HepG2 (cell line): ENCODE data around the gene PDLIM7. TPM values are rescaled to one million over a fixed set of nuclear protein-coding genes. Genes with fewer than 3 reads are reported as not detected.
A peak's percentile ranks its signal among the peaks of the same experiment; 100 is the strongest.

Source experiments
- ATF7-NPFF ChIP-seq: sonication (generic); formaldehyde crosslinking; IDR thresholded peaks from 2 replicates; pipeline ENCODE4 v1.8.1; 2023; ENCODE audit warnings: mild to moderate bottlenecking, low read depth, missing genetic modification reagents, moderate library complexity
- CAMTA2 ChIP-seq: sonication (generic); formaldehyde crosslinking; IDR thresholded peaks from 2 replicates; pipeline ENCODE4 v1.4.0; 2020; ENCODE audit warnings: mild to moderate bottlenecking, missing genetic modification reagents, borderline replicate concordance
- EP300 ChIP-seq, 3 experiments: sonication (generic) in 1 of 3; formaldehyde crosslinking in 1 of 3; IDR thresholded peaks; 2 replicates each; pipeline versions ENCODE4 v1.5.1 to v1.6.1; 2011 to 2020; ENCODE audit warnings: low read depth in 2 of 3, low read length in 2 of 3, borderline replicate concordance in 1 of 3, improper control_type of control experiment in 1 of 3, mild to moderate bottlenecking in 1 of 3, missing genetic modification reagents in 1 of 3, moderate library complexity in 1 of 3
- HMGA1 ChIP-seq: sonication (generic); formaldehyde crosslinking; conservative IDR thresholded peaks from 2 replicates; pipeline ENCODE4 v1.4.0; 2020; ENCODE audit warnings: missing genetic modification reagents
- HOXD1 ChIP-seq: sonication (generic); formaldehyde crosslinking; IDR thresholded peaks from 2 replicates; pipeline ENCODE4 v1.5.0; 2020; ENCODE audit warnings: missing genetic modification reagents
- KDM5A ChIP-seq: fragments of 200-600 bp; sonication (generic); IDR thresholded peaks from 2 replicates; pipeline ENCODE4 v1.7.0; 2018; ENCODE audit warnings: antibody characterized with exemption, mild to moderate bottlenecking, low read length, borderline replicate concordance
- NCOA2 ChIP-seq: sonication (generic); formaldehyde crosslinking; IDR thresholded peaks from 2 replicates; pipeline ENCODE4 v1.8.0; 2022; ENCODE audit warnings: inconsistent platforms
- NR2C2 ChIP-seq: sonication (generic); formaldehyde crosslinking; IDR thresholded peaks from 2 replicates; pipeline ENCODE4 v1.4.0; 2020; ENCODE audit warnings: missing genetic modification reagents, mild to moderate bottlenecking, moderate library complexity, borderline replicate concordance
- PAF1 ChIP-seq: IDR thresholded peaks from 2 replicates; pipeline ENCODE4 v1.6.1; 2016; ENCODE audit warnings: missing genetic modification reagents, missing compliant biosample characterization
- PTBP1 ChIP-seq: fragments of 200-400 bp; formaldehyde crosslinking; IDR thresholded peaks from 2 replicates; pipeline ENCODE4 v1.6.1; 2018; ENCODE audit warnings: low read length, low read depth; ENCODE audit not compliant: poor library complexity, severe bottlenecking
- ZNF274 ChIP-seq: sonication (generic); formaldehyde crosslinking; IDR thresholded peaks from 2 replicates; pipeline ENCODE4 v1.5.1; 2020; ENCODE audit warnings: mild to moderate bottlenecking, missing genetic modification reagents
- ZNF441 ChIP-seq: sonication (generic); formaldehyde crosslinking; IDR thresholded peaks from 2 replicates; pipeline ENCODE4 v1.7.0; 2021; ENCODE audit warnings: missing genetic modification reagents, borderline replicate concordance
- ZNF777 ChIP-seq: sonication (generic); formaldehyde crosslinking; IDR thresholded peaks from 2 replicates; pipeline ENCODE4 v1.4.0; 2020; ENCODE audit warnings: missing genetic modification reagents
- ZSCAN9 ChIP-seq: IDR thresholded peaks from 2 replicates; pipeline ENCODE4 v1.6.1; 2016; ENCODE audit warnings: borderline replicate concordance
- polyA plus RNA-seq, 8 experiments: library from polyadenylated mRNA; depleted of rRNA in 3 of 8; stranded (reverse) in 7 of 8; unstranded in 1 of 8; fragments of >200 nt; fragmentation: Illumina TruSeq in 4 of 8; extraction: Trizol in 4 of 8; gene quantifications; 2 replicates each; pipeline versions ENCODE4 v1.2.1 to v1.2.3, GENCODE V29; 2011 to 2016; ENCODE audit warnings: low read depth in 4 of 8, missing spikeins in 1 of 8, mixed read lengths in 1 of 8; ENCODE audit not compliant: insufficient read depth in 1 of 8
- total RNA-seq, 5 experiments: library from RNA; depleted of rRNA; stranded (reverse); fragments of >200 nt; fragmentation: Illumina TruSeq; extraction: Trizol; gene quantifications; 2 replicates each; pipeline ENCODE4 v1.2.3, GENCODE V29; 2016; ENCODE audit warnings: low read depth in 1 of 5
- TF ChIP-seq, protein P1 (sequence below): sonication (generic); formaldehyde crosslinking; conservative IDR thresholded peaks from 2 replicates; pipeline ENCODE4 v1.8.0; 2022; ENCODE audit warnings: missing genetic modification reagents
- TF ChIP-seq, protein P2 (sequence below): IDR thresholded peaks from 2 replicates; pipeline ENCODE4 v1.6.1; 2016; ENCODE audit warnings: mild to moderate bottlenecking, missing biosample characterization, missing genetic modification reagents
- TF ChIP-seq, protein P3 (sequence below): sonication (generic); formaldehyde crosslinking; IDR thresholded peaks from 2 replicates; pipeline ENCODE4 v1.4.0; 2020; ENCODE audit warnings: missing genetic modification reagents
- TF ChIP-seq, protein P4 (sequence below): sonication (generic); formaldehyde crosslinking; IDR thresholded peaks from 2 replicates; pipeline ENCODE4 v1.5.0; 2020; ENCODE audit warnings: mild to moderate bottlenecking, missing genetic modification reagents, borderline replicate concordance
- TF ChIP-seq, protein P5 (sequence below): fragments of 450-650 bp; IDR thresholded peaks from 2 replicates; pipeline ENCODE4 v1.6.1; 2017

The PDLIM7 gene
- total and polyA plus RNA-seq, 2 of the 13 experiments (the other 11 are each of a cell fraction or from before 2014, with no cell fraction given): 21.1 to 31.3 TPM

DNA sequence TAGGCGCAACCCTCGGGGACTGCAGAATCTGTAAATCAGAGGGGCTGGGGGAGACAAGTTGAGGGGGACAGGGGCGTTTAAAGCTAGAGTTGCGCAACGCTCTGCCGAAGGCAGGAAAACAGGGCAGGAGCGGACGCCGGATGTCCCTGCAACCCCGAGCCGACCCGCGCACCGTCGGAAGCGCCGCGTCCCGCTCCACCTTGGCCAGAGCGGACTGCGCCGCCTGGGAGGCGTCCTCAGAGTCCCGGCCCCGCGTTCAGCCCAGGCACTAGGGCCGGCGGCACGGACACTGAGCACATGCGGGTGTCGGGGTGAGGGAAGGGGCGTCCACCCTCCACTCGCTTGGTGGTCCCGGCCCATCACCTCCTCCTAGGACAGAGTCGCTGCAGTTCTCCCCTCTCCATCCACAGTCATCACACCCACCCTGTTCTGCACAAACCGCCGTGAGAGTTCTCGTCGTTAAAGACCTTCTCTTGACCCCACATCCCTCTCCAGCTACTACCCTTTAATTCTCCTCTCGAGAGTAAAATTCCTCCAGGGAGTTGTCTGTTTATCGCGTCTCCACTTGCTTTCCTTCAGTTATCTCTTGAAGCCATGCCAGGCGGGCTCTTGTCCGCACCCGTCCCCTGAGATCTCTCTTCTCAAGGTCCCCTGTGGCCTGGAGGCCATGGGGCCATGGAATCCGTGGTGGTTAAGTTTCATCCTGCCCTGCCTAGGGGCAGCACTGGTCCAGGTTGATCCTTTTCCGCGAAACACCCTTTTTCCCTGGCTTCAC is 796 bp upstream of the PDLIM7 start (continued):
- TF ChIP-seq PAF1 (CRISPR knock-in tag) (no peak), NCOA2 (CRISPR knock-in tag) (peak; percentile 8; the same call in 1 of the 2 replicates), ZNF274 (no peak), ZSCAN9 (CRISPR knock-in tag) (no peak), HMGA1 (CRISPR knock-in tag) (no peak), ZNF441 (CRISPR knock-in tag) (no peak), KDM5A (no peak), ZNF777 (peak; percentile 91), HOXD1 (CRISPR knock-in tag) (0 out of 2 replicates have a peak, but pooled peaks have one; percentile 7), CAMTA2 (CRISPR knock-in tag) (no peak), EP300 (IDR thresholded peaks at IDR 0.05; ENCODE audit: low read depth in 2 of 2, low read length in 2 of 2) (no peak), EP300 (CRISPR knock-in tag; IDR thresholded peaks at IDR 0.05; ENCODE audit: borderline replicate concordance) (no peak), ATF7-NPFF (CRISPR knock-in tag) (no peak), NR2C2 (CRISPR knock-in tag) (no peak), PTBP1 (peak; percentile 7)
- TF ChIP-seq, protein P1, sequence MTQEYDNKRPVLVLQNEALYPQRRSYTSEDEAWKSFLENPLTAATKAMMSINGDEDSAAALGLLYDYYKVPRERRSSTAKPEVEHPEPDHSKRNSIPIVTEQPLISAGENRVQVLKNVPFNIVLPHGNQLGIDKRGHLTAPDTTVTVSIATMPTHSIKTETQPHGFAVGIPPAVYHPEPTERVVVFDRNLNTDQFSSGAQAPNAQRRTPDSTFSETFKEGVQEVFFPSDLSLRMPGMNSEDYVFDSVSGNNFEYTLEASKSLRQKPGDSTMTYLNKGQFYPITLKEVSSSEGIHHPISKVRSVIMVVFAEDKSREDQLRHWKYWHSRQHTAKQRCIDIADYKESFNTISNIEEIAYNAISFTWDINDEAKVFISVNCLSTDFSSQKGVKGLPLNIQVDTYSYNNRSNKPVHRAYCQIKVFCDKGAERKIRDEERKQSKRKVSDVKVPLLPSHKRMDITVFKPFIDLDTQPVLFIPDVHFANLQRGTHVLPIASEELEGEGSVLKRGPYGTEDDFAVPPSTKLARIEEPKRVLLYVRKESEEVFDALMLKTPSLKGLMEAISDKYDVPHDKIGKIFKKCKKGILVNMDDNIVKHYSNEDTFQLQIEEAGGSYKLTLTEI: no peak
- TF ChIP-seq, protein P2, sequence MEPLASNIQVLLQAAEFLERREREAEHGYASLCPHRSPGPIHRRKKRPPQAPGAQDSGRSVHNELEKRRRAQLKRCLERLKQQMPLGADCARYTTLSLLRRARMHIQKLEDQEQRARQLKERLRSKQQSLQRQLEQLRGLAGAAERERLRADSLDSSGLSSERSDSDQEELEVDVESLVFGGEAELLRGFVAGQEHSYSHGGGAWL (CRISPR knock-in tag): no peak; the same call in 1 of the 2 replicates
- TF ChIP-seq, protein P3, sequence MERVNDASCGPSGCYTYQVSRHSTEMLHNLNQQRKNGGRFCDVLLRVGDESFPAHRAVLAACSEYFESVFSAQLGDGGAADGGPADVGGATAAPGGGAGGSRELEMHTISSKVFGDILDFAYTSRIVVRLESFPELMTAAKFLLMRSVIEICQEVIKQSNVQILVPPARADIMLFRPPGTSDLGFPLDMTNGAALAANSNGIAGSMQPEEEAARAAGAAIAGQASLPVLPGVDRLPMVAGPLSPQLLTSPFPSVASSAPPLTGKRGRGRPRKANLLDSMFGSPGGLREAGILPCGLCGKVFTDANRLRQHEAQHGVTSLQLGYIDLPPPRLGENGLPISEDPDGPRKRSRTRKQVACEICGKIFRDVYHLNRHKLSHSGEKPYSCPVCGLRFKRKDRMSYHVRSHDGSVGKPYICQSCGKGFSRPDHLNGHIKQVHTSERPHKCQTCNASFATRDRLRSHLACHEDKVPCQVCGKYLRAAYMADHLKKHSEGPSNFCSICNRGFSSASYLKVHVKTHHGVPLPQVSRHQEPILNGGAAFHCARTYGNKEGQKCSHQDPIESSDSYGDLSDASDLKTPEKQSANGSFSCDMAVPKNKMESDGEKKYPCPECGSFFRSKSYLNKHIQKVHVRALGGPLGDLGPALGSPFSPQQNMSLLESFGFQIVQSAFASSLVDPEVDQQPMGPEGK (CRISPR knock-in tag): no peak
- TF ChIP-seq, protein P4, sequence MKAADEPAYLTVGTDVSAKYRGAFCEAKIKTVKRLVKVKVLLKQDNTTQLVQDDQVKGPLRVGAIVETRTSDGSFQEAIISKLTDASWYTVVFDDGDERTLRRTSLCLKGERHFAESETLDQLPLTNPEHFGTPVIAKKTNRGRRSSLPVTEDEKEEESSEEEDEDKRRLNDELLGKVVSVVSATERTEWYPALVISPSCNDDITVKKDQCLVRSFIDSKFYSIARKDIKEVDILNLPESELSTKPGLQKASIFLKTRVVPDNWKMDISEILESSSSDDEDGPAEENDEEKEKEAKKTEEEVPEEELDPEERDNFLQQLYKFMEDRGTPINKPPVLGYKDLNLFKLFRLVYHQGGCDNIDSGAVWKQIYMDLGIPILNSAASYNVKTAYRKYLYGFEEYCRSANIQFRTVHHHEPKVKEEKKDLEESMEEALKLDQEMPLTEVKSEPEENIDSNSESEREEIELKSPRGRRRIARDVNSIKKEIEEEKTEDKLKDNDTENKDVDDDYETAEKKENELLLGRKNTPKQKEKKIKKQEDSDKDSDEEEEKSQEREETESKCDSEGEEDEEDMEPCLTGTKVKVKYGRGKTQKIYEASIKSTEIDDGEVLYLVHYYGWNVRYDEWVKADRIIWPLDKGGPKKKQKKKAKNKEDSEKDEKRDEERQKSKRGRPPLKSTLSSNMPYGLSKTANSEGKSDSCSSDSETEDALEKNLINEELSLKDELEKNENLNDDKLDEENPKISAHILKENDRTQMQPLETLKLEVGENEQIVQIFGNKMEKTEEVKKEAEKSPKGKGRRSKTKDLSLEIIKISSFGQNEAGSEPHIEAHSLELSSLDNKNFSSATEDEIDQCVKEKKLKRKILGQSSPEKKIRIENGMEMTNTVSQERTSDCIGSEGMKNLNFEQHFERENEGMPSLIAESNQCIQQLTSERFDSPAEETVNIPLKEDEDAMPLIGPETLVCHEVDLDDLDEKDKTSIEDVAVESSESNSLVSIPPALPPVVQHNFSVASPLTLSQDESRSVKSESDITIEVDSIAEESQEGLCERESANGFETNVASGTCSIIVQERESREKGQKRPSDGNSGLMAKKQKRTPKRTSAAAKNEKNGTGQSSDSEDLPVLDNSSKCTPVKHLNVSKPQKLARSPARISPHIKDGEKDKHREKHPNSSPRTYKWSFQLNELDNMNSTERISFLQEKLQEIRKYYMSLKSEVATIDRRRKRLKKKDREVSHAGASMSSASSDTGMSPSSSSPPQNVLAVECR: no peak
- TF ChIP-seq, protein P5, sequence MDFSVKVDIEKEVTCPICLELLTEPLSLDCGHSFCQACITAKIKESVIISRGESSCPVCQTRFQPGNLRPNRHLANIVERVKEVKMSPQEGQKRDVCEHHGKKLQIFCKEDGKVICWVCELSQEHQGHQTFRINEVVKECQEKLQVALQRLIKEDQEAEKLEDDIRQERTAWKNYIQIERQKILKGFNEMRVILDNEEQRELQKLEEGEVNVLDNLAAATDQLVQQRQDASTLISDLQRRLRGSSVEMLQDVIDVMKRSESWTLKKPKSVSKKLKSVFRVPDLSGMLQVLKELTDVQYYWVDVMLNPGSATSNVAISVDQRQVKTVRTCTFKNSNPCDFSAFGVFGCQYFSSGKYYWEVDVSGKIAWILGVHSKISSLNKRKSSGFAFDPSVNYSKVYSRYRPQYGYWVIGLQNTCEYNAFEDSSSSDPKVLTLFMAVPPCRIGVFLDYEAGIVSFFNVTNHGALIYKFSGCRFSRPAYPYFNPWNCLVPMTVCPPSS: no peak
